Measurements from ENCODE around the gene TLL1.

TLL1 gene

DNA sequence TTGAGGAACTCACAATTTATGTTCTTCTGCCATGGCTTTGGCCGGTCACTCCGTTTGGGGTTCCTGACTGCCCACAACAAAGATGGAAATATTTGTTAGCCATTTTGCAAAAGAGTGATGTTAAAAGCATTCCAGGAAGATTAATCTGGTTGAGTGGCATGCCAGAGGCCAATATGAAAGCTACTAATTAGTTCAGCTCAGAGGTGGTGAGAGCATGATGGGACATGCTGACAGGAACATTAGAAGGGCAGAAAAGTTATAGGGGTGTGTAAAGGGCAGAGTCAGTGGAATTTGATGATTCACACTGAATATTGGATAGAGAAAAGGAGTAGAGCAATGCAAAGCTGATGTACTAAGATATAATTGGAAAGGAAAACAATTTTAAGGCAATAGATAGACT is 94.4 kb downstream of the TLL1 start:
- no peak overlapping the region for H3K27ac ChIP-seq
- no peak for TF ChIP-seq CTCF (IDR thresholded peaks at IDR 0.05)

GRCh38 chr4:165970703-165971420 is 97.8 kb downstream of the TLL1 start:
- TF ChIP-seq ZFX (IDR thresholded peaks at IDR 0.05; ENCODE audit: borderline replicate concordance) = no peak
- no peak for TF ChIP-seq CTCF (IDR thresholded peaks at IDR 0.05)
- no peak overlapping the region for H3K27ac ChIP-seq

DNA sequence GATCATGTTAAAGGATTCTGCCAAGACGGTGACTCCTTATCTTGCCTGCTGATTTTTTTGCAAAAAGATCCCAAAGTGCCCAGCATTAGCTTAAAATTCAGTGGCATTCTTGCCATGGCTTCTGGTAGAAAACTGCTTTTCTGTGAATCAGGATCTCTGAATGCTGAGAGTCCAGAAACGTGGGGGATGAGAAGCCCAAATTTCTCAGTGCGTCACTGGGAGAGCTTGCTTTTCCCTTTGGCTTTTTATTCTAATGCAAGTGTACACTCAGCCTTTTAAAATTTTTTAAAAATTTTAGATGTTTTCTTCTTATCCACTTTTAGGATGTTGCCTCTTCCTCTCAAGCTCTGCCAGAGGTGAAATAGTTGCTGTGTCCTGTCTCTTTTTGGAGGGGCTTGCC is 98.4 kb downstream of the TLL1 start:
- TF ChIP-seq ZFX (IDR thresholded peaks at IDR 0.05; ENCODE audit: borderline replicate concordance) = no peak
- H3K27ac ChIP-seq = no peak overlapping the region

- H3K27ac ChIP-seq = no peak overlapping the region
- TF ChIP-seq ZFX (IDR thresholded peaks at IDR 0.05; ENCODE audit: borderline replicate concordance) (no peak), CTCF (IDR thresholded peaks at IDR 0.05) (no peak)
These were observed 98.9 kb downstream of the TLL1 start for GRCh38 chr4:165971933-165972332.

DNA sequence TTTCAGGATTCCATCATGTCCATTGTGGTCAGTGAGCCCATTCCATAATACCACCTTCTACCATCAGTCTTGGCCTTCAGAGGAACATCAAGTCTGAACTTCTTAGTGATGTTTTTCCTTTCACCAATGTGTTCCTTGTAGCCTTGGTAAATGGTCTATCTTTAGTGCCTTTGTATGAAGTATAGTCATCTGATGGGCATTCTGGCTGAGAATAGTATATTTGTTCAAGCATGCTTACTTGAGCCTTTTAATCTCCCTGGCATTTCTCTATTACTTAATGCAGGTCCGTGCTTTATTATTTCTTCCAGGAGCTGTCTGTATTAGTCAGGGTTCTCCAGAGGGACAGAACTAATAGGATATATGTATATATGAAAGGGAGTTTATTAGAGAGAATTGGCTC is 99.7 kb downstream of the TLL1 start:
- TF ChIP-seq CTCF (IDR thresholded peaks at IDR 0.05) = no peak
- no peak for TF ChIP-seq ZFX (IDR thresholded peaks at IDR 0.05; ENCODE audit: borderline replicate concordance)
- no peak overlapping the region for H3K27ac ChIP-seq

- no peak for TF ChIP-seq ZFX (IDR thresholded peaks at IDR 0.05; ENCODE audit: borderline replicate concordance)
- no peak for TF ChIP-seq CTCF (IDR thresholded peaks at IDR 0.05)
- no peak overlapping the region for H3K27ac ChIP-seq
These were observed 109.9 kb downstream of the TLL1 start for GRCh38 chr4:165982934-165983333.

DNA sequence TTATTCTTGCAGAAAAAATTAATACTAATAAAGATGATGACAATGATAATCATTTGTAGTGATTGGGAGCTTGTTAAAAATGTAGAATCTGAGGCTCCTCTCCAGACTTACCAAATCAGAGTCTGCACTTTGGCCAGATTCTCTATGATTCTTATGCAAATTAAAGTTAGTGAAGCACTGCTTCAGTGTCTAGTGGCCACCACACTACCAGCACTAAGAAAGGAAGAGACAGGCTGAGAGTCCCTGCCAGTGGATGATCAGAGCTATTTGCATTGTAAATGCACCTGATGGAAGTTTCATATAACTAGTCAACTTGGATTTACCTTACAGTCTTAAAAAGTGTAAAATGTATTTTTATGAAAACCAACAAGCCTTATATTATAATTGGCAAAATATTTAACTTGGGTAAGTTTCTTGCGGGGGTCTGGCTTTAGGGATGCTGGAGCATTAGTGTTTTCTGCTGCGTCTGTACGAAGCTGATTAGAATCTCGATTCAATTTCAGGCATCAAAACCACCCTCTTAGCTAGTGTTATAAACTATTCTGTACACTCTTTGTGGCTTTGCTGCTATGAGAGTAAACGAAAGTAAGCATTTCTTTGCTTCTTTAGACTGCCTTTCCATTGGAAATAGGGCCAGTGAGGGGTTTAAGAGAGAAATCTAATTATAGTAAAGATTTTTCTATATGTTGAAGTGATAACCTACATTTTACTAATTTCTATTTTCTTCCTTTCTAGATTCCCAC is 114.1 kb downstream of the TLL1 start:
- TF ChIP-seq ZFX (IDR thresholded peaks at IDR 0.05; ENCODE audit: borderline replicate concordance) (no peak), CTCF (IDR thresholded peaks at IDR 0.05) (no peak)

More for the DNA sequence above, 114.1 kb downstream of the TLL1 start:
- no peak overlapping the region for H3K27ac ChIP-seq
